T-helper 17 cell (primary cell): Measurements from ENCODE around the gene ANKUB1. TPM values are rescaled to one million over a fixed set of nuclear protein-coding genes. Genes with fewer than 3 reads are reported as not detected.
"Not testable (repeated sequence)": the region's sequence is repeated elsewhere in the genome, so short reads cannot be mapped to it uniquely, and the experiment has no call there.

Experiments
- ATAC-seq: fragments of 150-1000 bp; cut with Tn5 transposase; 2 replicates; pipeline ENCODE4 v1.10.0; 2021; ENCODE audit warnings: mild to moderate bottlenecking, moderate library complexity
- DNase-seq, 3 donors: peaks; one replicate each; pipeline versions ENCODE4 v3.0.0 to v3.0.0-alpha.2; 2020 to 2021
- H3K9me3 ChIP-seq: one replicate; pipeline ENCODE4 v1.7.0; 2013; ENCODE audit warnings: low read length, mild to moderate bottlenecking; ENCODE audit not compliant: control insufficient read depth, poor library complexity, severe bottlenecking
- H3K27ac Mint-ChIP-seq: one replicate; pipeline ENCODE4 v1.8.0; 2022; ENCODE audit warnings: mild to moderate bottlenecking, moderate library complexity, mixed read lengths
- H3K27me3 Mint-ChIP-seq: one replicate; pipeline ENCODE4 v1.8.0; 2022; ENCODE audit warnings: mixed read lengths
- H3K36me3 Mint-ChIP-seq: one replicate; pipeline ENCODE4 v1.8.0; 2022; ENCODE audit warnings: low read depth, mixed read lengths
- H3K4me1 Mint-ChIP-seq: one replicate; pipeline ENCODE4 v1.8.0; 2022; ENCODE audit warnings: mild to moderate bottlenecking, mixed read lengths
- H3K4me3 Mint-ChIP-seq: one replicate; pipeline ENCODE4 v1.8.0; 2022; ENCODE audit warnings: mild to moderate bottlenecking, moderate library complexity, mixed read lengths
- total RNA-seq, 4 donors: library from RNA in 2 of 4; stranded (reverse) in 2 of 4; gene quantifications; one replicate each; pipeline ENCODE4 v1.2.3 and lab custom pipeline; 2022 to 2026

ANKUB1 gene
- total RNA-seq (not detected), total RNA-seq (lab: John Stamatoyannopoulos, UW) (0 to 0.23 reads per million in 2 donors)

- DNase-seq (no peak), ATAC-seq (no peak)
- Mint-ChIP-seq H3K27me3 (peaks cover 38% of the 10 kb centered on the region), H3K4me1 (no peaks in the 10 kb centered on the region), H3K4me3 (no peak within 1 kb of the TSS), H3K27ac (no peak within 1 kb of the TSS), H3K36me3 (no peaks in the 10 kb centered on the region)
- H3K9me3 ChIP-seq = no peaks in the 10 kb centered on the region
These were observed at the start of gene ANKUB1 for GRCh38 chr3:149792452-149793270. ANKUB1 (minus strand) TSS chr3:149792554; CDS start chr3:149792366, 188 bp downstream.

- Mint-ChIP-seq H3K4me3 (no peak overlapping the region), H3K36me3 (peaks cover 6% of the 10 kb centered on the region), H3K27me3 (no peaks in the 10 kb centered on the region), H3K27ac (no peak overlapping the region), H3K4me1 (peaks cover 32% of the 10 kb centered on the region)
- no peak for ATAC-seq
- no peak for DNase-seq
- H3K9me3 ChIP-seq = no peaks in the 10 kb centered on the region
These were observed 47.5 kb upstream of the ANKUB1 start for GRCh38 chr3:149839896-149840295.

GRCh38 chr3:149839469-149839868 lies 47.1 kb upstream of the ANKUB1 start:
- not testable (repeated sequence) for H3K27ac Mint-ChIP-seq, ATAC-seq, H3K9me3 ChIP-seq, H3K27me3 Mint-ChIP-seq, DNase-seq, H3K4me3 Mint-ChIP-seq, H3K36me3 Mint-ChIP-seq
- peaks cover 28% of the 10 kb centered on the region for H3K4me1 Mint-ChIP-seq

GRCh38 chr3:149838491-149838890 lies 46.1 kb upstream of the ANKUB1 start:
- H3K27me3 Mint-ChIP-seq, DNase-seq, H3K4me3 Mint-ChIP-seq, H3K36me3 Mint-ChIP-seq, ATAC-seq, H3K27ac Mint-ChIP-seq, H3K9me3 ChIP-seq: not testable (repeated sequence)
- peaks cover 24% of the 10 kb centered on the region for H3K4me1 Mint-ChIP-seq

GRCh38 chr3:149833241-149833640 lies 40.9 kb upstream of the ANKUB1 start:
- no peak overlapping the region for H3K27ac Mint-ChIP-seq
- no peak overlapping the region for H3K4me3 Mint-ChIP-seq
- H3K9me3 ChIP-seq = peaks cover 4% of the 10 kb centered on the region
- DNase-seq (no peak), ATAC-seq (no peak)
- no peaks in the 10 kb centered on the region for H3K4me1 Mint-ChIP-seq
- H3K27me3 Mint-ChIP-seq = no peaks in the 10 kb centered on the region
- peaks cover 6% of the 10 kb centered on the region for H3K36me3 Mint-ChIP-seq

- Mint-ChIP-seq H3K27me3 (no peaks in the 10 kb centered on the region), H3K4me3 (no peak overlapping the region), H3K36me3 (peaks cover 3% of the 10 kb centered on the region), H3K27ac (no peak overlapping the region), H3K4me1 (no peaks in the 10 kb centered on the region)
- peaks cover 4% of the 10 kb centered on the region for H3K9me3 ChIP-seq
- ATAC-seq = no peak
- no peak for DNase-seq
These were observed 39.7 kb upstream of the ANKUB1 start for GRCh38 chr3:149832086-149832485.

DNA sequence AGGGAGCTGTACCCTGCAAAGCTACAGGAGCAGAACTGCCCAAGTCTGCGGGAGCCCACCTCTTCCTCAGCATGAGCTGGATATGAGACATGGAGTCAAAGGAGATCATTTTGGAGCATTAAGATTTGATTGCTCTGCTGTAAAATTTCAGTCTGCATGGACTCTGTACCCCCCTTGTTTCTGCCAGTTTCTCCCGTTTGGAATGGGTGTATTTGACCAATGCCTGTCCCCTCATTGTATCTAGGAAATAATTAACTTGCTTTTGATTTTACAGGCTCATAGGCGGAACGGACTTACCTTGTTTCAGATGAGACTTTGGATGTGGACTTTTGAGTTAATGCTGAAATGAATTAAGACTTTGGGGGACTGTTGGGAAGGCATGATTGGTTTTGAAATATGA lies 39.0 kb upstream of the ANKUB1 start:
- ATAC-seq = no peak
- Mint-ChIP-seq H3K27ac (no peak overlapping the region), H3K27me3 (no peaks in the 10 kb centered on the region), H3K4me1 (no peaks in the 10 kb centered on the region), H3K36me3 (peaks cover 3% of the 10 kb centered on the region), H3K4me3 (no peak overlapping the region)
- DNase-seq = no peak
- H3K9me3 ChIP-seq = peaks cover 4% of the 10 kb centered on the region

- H3K36me3 Mint-ChIP-seq = peaks cover 3% of the 10 kb centered on the region
- H3K4me3 Mint-ChIP-seq = no peak overlapping the region
- no peaks in the 10 kb centered on the region for H3K27me3 Mint-ChIP-seq
- H3K4me1 Mint-ChIP-seq = peaks cover 2% of the 10 kb centered on the region
- no peak for DNase-seq
- H3K27ac Mint-ChIP-seq = no peak overlapping the region
- no peak for ATAC-seq
- peaks cover 4% of the 10 kb centered on the region for H3K9me3 ChIP-seq
These were observed 38.5 kb upstream of the ANKUB1 start for GRCh38 chr3:149830902-149831301.

DNA sequence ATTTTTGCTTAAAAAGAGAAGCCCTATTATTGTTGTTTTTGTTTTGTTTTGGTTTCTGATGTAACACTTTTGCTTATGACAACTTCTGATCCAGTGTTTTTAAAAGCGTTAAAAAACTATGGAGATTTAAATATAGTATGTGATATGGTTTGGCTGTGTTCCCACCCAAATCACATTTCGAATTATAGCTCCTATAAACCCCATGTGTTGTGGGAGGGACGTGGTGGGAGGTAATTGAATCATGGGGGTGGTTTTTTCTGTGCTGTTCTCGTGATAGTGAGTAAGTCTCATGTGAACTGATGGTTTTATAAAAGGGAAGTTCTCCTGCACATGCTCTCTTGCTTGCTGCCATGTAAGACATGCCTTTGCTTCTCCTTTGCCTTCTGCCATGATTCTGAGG lies 37.3 kb upstream of the ANKUB1 start:
- not testable (repeated sequence) for H3K36me3 Mint-ChIP-seq, H3K4me1 Mint-ChIP-seq, DNase-seq, H3K4me3 Mint-ChIP-seq, H3K27ac Mint-ChIP-seq, ATAC-seq, H3K27me3 Mint-ChIP-seq, H3K9me3 ChIP-seq

GRCh38 chr3:149828390-149828789 lies 36.0 kb upstream of the ANKUB1 start:
- ATAC-seq (no peak), DNase-seq (no peak)
- H3K4me3 Mint-ChIP-seq = no peak overlapping the region
- no peaks in the 10 kb centered on the region for H3K27me3 Mint-ChIP-seq
- peaks cover 4% of the 10 kb centered on the region for H3K9me3 ChIP-seq
- peaks cover 9% of the 10 kb centered on the region for H3K4me1 Mint-ChIP-seq
- no peak overlapping the region for H3K27ac Mint-ChIP-seq
- H3K36me3 Mint-ChIP-seq = peaks cover 3% of the 10 kb centered on the region

DNA sequence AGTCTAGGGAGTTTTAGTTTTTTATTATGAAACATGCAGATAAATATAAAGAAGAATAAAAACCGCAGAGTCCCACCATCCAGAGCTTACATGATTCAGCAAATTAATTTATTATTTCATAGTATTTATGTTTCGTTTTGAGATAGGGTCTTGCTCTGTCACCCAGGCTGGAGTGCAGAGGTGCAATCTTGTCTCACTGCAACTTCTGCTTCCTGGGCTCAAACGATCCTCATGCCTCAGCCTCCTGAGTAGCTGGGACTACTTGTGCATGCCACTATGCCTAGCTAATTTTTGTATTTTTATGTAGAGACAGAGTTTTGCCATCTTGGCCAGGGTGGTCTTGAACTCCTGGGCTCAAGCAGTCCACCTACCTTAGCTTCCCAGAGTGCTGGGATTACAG lies 34.3 kb upstream of the ANKUB1 start:
- peaks cover 4% of the 10 kb centered on the region for H3K9me3 ChIP-seq
- Mint-ChIP-seq H3K4me1 (peaks cover 16% of the 10 kb centered on the region), H3K27me3 (no peaks in the 10 kb centered on the region), H3K4me3 (no peak overlapping the region), H3K27ac (no peak overlapping the region), H3K36me3 (peaks cover 3% of the 10 kb centered on the region)
- DNase-seq (no peak), ATAC-seq (no peak)

- Mint-ChIP-seq H3K27ac (peak overlapping the region; percentile 32), H3K36me3 (no peaks in the 10 kb centered on the region), H3K4me1 (peaks cover 50% of the 10 kb centered on the region), H3K4me3 (no peak overlapping the region), H3K27me3 (no peaks in the 10 kb centered on the region)
- ATAC-seq (no peak), DNase-seq (no peak)
- H3K9me3 ChIP-seq = no peaks in the 10 kb centered on the region
These were observed 27.8 kb upstream of the ANKUB1 start for GRCh38 chr3:149820183-149820582.

GRCh38 chr3:149819432-149819831 lies 27.1 kb upstream of the ANKUB1 start:
- Mint-ChIP-seq H3K4me1 (peaks cover 56% of the 10 kb centered on the region), H3K27me3 (no peaks in the 10 kb centered on the region), H3K27ac (no peak overlapping the region), H3K4me3 (no peak overlapping the region), H3K36me3 (no peaks in the 10 kb centered on the region)
- no peak for ATAC-seq
- no peak for DNase-seq
- H3K9me3 ChIP-seq = no peaks in the 10 kb centered on the region

- H3K4me3 Mint-ChIP-seq = no peak overlapping the region
- DNase-seq (no peak), ATAC-seq (no peak)
- no peaks in the 10 kb centered on the region for H3K27me3 Mint-ChIP-seq
- peak overlapping the region; percentile 79 for H3K27ac Mint-ChIP-seq
- no peaks in the 10 kb centered on the region for H3K36me3 Mint-ChIP-seq
- H3K4me1 Mint-ChIP-seq = peaks cover 65% of the 10 kb centered on the region
- H3K9me3 ChIP-seq = no peaks in the 10 kb centered on the region
These were observed 24.6 kb upstream of the ANKUB1 start for GRCh38 chr3:149816986-149817385.
